ENCODE measurements around the gene FSD1.
"Not testable (repeated sequence)": the region's sequence is repeated elsewhere in the genome, so short reads cannot be mapped to it uniquely, and the experiment has no call there.

The FSD1 gene

GRCh38 chr19:4278010-4278409, 26.4 kb upstream of the FSD1 start:
- FAIRE-seq (no peak), DNase-seq (ENCODE audit: insufficient read length, low spot score) (no peak)
- TF ChIP-seq CTCF (IDR thresholded peaks at IDR 0.05; ENCODE audit: insufficient read depth, missing control alignments): no peak

GRCh38 chr19:4278419-4279266, 25.8 kb upstream of the FSD1 start, which contains the start of gene SHD:
SHD (plus strand) TSS chr19:4279266; CDS start chr19:4280064, 798 bp downstream.
- DNase-seq (ENCODE audit: insufficient read length, low spot score): no peak
- TF ChIP-seq CTCF (IDR thresholded peaks at IDR 0.05; ENCODE audit: insufficient read depth, missing control alignments): no peak
- no peak for FAIRE-seq

- no peak for TF ChIP-seq CTCF (IDR thresholded peaks at IDR 0.05; ENCODE audit: insufficient read depth, missing control alignments)
- DNase-seq (ENCODE audit: insufficient read length, low spot score) (no peak), FAIRE-seq (no peak)
These were observed 25.2 kb upstream of the FSD1 start for GRCh38 chr19:4279267-4279529.

- no peak for DNase-seq (ENCODE audit: insufficient read length, low spot score)
- FAIRE-seq: no peak
- no peak for TF ChIP-seq CTCF (IDR thresholded peaks at IDR 0.05; ENCODE audit: insufficient read depth, missing control alignments)
These were observed 24.6 kb upstream of the FSD1 start for GRCh38 chr19:4279530-4280422.

- no peak for DNase-seq (ENCODE audit: insufficient read length, low spot score)
- FAIRE-seq: no peak
- TF ChIP-seq CTCF (IDR thresholded peaks at IDR 0.05; ENCODE audit: insufficient read depth, missing control alignments): no peak
These were observed 20.0 kb upstream of the FSD1 start for GRCh38 chr19:4284176-4284958.

- FAIRE-seq (no peak), DNase-seq (ENCODE audit: insufficient read length, low spot score) (no peak)
- TF ChIP-seq CTCF (IDR thresholded peaks at IDR 0.05; ENCODE audit: insufficient read depth, missing control alignments): no peak
These were observed 19.4 kb upstream of the FSD1 start for GRCh38 chr19:4284974-4285373.

- FAIRE-seq; DNase-seq (ENCODE audit: insufficient read length, low spot score): not testable (repeated sequence)
These were observed 18.3 kb upstream of the FSD1 start for GRCh38 chr19:4286141-4286540.
